Upper lobe of left lung (tissue), 4 donors: ENCODE measurements around the gene HBA1.
"Not testable (repeated sequence)": the region's sequence is repeated elsewhere in the genome, so short reads cannot be mapped to it uniquely, and the experiment has no call there.

ENCODE experiments used
- EP300 ChIP-seq, 4 donors: sonication (generic); formaldehyde crosslinking; IDR thresholded peaks; one replicate each; pipeline ENCODE4 v1.5.1; 2017; ENCODE audit warnings: antibody characterized with exemption in 4 of 4, control low read depth in 2 of 4
- POLR2A ChIP-seq, 4 donors: fragments of 450-650 bp; IDR thresholded peaks; one replicate each; pipeline ENCODE4 v1.5.1; 2016 to 2017; ENCODE audit warnings: antibody characterized with exemption in 4 of 4, mild to moderate bottlenecking in 2 of 4
- POLR2AphosphoS5 ChIP-seq, 2 donors: sonication (generic); formaldehyde crosslinking; IDR thresholded peaks; one replicate each; pipeline ENCODE4 v1.5.1; 2017; ENCODE audit warnings: antibody characterized with exemption in 2 of 2
- TF ChIP-seq, protein P1 (sequence below), 6 experiments: fragments of 450-650 bp in 4 of 6; fragments of 200-600 bp in 2 of 6; sonication (generic) in 2 of 6; IDR thresholded peaks; one replicate each; pipeline ENCODE4 v1.5.1; 2016 to 2019; ENCODE audit warnings: antibody characterized with exemption in 6 of 6

GRCh38 chr16:176477-177382, at the start of gene HBA1:
- TF ChIP-seq, protein P1, sequence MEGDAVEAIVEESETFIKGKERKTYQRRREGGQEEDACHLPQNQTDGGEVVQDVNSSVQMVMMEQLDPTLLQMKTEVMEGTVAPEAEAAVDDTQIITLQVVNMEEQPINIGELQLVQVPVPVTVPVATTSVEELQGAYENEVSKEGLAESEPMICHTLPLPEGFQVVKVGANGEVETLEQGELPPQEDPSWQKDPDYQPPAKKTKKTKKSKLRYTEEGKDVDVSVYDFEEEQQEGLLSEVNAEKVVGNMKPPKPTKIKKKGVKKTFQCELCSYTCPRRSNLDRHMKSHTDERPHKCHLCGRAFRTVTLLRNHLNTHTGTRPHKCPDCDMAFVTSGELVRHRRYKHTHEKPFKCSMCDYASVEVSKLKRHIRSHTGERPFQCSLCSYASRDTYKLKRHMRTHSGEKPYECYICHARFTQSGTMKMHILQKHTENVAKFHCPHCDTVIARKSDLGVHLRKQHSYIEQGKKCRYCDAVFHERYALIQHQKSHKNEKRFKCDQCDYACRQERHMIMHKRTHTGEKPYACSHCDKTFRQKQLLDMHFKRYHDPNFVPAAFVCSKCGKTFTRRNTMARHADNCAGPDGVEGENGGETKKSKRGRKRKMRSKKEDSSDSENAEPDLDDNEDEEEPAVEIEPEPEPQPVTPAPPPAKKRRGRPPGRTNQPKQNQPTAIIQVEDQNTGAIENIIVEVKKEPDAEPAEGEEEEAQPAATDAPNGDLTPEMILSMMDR (IDR thresholded peaks at IDR 0.05) = not testable (repeated sequence)
- not testable (repeated sequence) for TF ChIP-seq POLR2A, POLR2AphosphoS5, EP300 (IDR thresholded peaks at IDR 0.05)
